HG03196 (cell line): Measurements from ENCODE around the gene SH3TC2.
A peak's percentile ranks its signal among the peaks of the same experiment; 100 is the strongest.

ENCODE experiments used
- ATAC-seq: cut with Tn5 transposase; IDR thresholded peaks from one replicate; pipeline ENCODE4 v1.9.1; 2021; ENCODE audit not compliant: unreplicated experiment

SH3TC2 gene

GRCh38 chr5:149061341-149061740, 1.5 kb downstream of the SH3TC2 start:
- ATAC-seq = no peak

- no peak for ATAC-seq
These were observed 2.5 kb downstream of the SH3TC2 start for GRCh38 chr5:149060325-149060724.

GRCh38 chr5:149056616-149057165, 6.2 kb downstream of the SH3TC2 start:
- ATAC-seq = no peak

- no peak for ATAC-seq
These were observed 8.4 kb downstream of the SH3TC2 start for GRCh38 chr5:149054416-149054815.

GRCh38 chr5:149053072-149053695, 9.7 kb downstream of the SH3TC2 start:
- no peak for ATAC-seq

- ATAC-seq = no peak
These were observed 13.5 kb downstream of the SH3TC2 start for GRCh38 chr5:149049371-149049781.

- ATAC-seq = no peak
These were observed 14.1 kb downstream of the SH3TC2 start for GRCh38 chr5:149048811-149049210.

GRCh38 chr5:149047462-149047861, 15.4 kb downstream of the SH3TC2 start:
- ATAC-seq = no peak

- no peak for ATAC-seq
These were observed 16.5 kb downstream of the SH3TC2 start for GRCh38 chr5:149046196-149046829.

- ATAC-seq = no peak
These were observed 17.8 kb downstream of the SH3TC2 start for GRCh38 chr5:149045089-149045460.

- no peak for ATAC-seq
These were observed 18.3 kb downstream of the SH3TC2 start for GRCh38 chr5:149044453-149045088.

- no peak for ATAC-seq
These were observed 19.2 kb downstream of the SH3TC2 start for GRCh38 chr5:149043641-149044040.

GRCh38 chr5:149042865-149043264, 20.0 kb downstream of the SH3TC2 start:
- ATAC-seq = no peak

GRCh38 chr5:149041242-149041641, 21.6 kb downstream of the SH3TC2 start:
- no peak for ATAC-seq

GRCh38 chr5:149040421-149040820, 22.4 kb downstream of the SH3TC2 start:
- ATAC-seq = no peak

GRCh38 chr5:149039506-149039905, 23.4 kb downstream of the SH3TC2 start:
- no peak for ATAC-seq

GRCh38 chr5:149038336-149039080, 24.4 kb downstream of the SH3TC2 start:
- no peak for ATAC-seq

GRCh38 chr5:149037817-149038216, 25.0 kb downstream of the SH3TC2 start:
- ATAC-seq = no peak

- ATAC-seq = no peak
These were observed 25.9 kb downstream of the SH3TC2 start for GRCh38 chr5:149036970-149037369.

GRCh38 chr5:149036168-149036567, 26.7 kb downstream of the SH3TC2 start:
- ATAC-seq = no peak

GRCh38 chr5:149035372-149035790, 27.5 kb downstream of the SH3TC2 start:
- peak; percentile 85 for ATAC-seq
